Glutamatergic neuron (in vitro differentiated cells): ENCODE measurements around the gene ALG1. TPM values are rescaled to one million over a fixed set of nuclear protein-coding genes. Genes with fewer than 3 reads are reported as not detected.
"Not testable (repeated sequence)": the region's sequence is repeated elsewhere in the genome, so short reads cannot be mapped to it uniquely, and the experiment has no call there.

Experiments
- DNase-seq: peaks from one replicate; pipeline ENCODE4 v3.0.0; 2022
- H3K27ac Mint-ChIP-seq: one replicate; pipeline ENCODE4 v1.8.0; 2020; ENCODE audit warnings: mild to moderate bottlenecking, mixed read lengths, inconsistent platforms; ENCODE audit not compliant: unreplicated experiment
- H3K27me3 Mint-ChIP-seq: one replicate; pipeline ENCODE4 v1.8.0; 2020; ENCODE audit warnings: mild to moderate bottlenecking, moderate library complexity, mixed read lengths, inconsistent platforms; ENCODE audit not compliant: unreplicated experiment
- H3K36me3 Mint-ChIP-seq: one replicate; pipeline ENCODE4 v1.8.0; 2020; ENCODE audit warnings: mild to moderate bottlenecking, mixed read lengths, inconsistent platforms; ENCODE audit not compliant: unreplicated experiment
- H3K4me1 Mint-ChIP-seq: one replicate; pipeline ENCODE4 v1.8.0; 2020; ENCODE audit warnings: mild to moderate bottlenecking, low read depth, mixed read lengths, inconsistent platforms; ENCODE audit not compliant: unreplicated experiment
- H3K4me3 Mint-ChIP-seq: one replicate; pipeline ENCODE4 v1.8.0; 2020; ENCODE audit warnings: mild to moderate bottlenecking, mixed read lengths, inconsistent platforms; ENCODE audit not compliant: unreplicated experiment
- H3K9me3 Mint-ChIP-seq: one replicate; pipeline ENCODE4 v1.8.0; 2020; ENCODE audit warnings: mild to moderate bottlenecking, moderate library complexity, mixed read lengths, inconsistent platforms; ENCODE audit not compliant: unreplicated experiment
- total RNA-seq: library from RNA; stranded (reverse); fragmentation: NEBNext Ultra II Directional; extraction: Animal tissue kit (Norgen Biotek cat#: 25700); gene quantifications from one replicate; pipeline ENCODE4 v1.2.1, GENCODE V29; 2021; ENCODE audit not compliant: unreplicated experiment
- TF ChIP-seq, protein P1 (sequence below): fragments of 200-600 bp; sonication (generic); IDR thresholded peaks from one replicate; pipeline ENCODE4 v1.5.0; 2021; ENCODE audit not compliant: partially characterized antibody, unreplicated experiment

The ALG1 gene
- total RNA-seq, 1 donor from 2014 or later = 18.8 TPM

DNA sequence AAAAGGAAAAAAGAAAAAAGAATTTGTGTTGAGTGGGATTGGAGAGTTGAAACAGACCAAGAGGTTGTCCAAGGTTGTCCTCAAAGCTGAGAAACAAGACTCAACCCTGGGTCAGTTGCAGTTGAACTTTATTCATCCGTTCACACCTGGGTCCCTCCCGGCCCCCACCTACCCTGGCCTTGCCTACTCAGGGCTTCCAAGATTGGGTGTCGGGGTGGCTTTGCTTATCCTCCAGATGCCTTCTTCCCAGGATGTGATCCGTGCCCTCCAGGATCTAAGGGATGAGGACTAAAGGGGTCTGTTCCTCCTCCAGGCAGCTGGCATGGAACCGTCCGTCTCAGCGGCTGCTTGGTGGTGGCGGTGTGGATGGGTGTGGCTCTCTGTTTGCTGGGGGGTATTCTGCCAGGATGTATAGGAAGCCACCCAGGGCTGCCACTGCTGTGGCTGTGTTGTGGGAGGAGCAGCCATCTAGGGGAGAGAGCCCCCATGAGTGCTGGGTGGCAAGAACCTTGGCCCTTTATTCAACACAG, 27.6 kb upstream of the ALG1 start:
- DNase-seq = no peak
- peaks cover 2% of the 10 kb centered on the region for H3K27me3 Mint-ChIP-seq
- H3K9me3 Mint-ChIP-seq = no peaks in the 10 kb centered on the region
- H3K4me3 Mint-ChIP-seq = no peak overlapping the region
- no peaks in the 10 kb centered on the region for H3K4me1 Mint-ChIP-seq
- no peaks in the 10 kb centered on the region for H3K36me3 Mint-ChIP-seq
- TF ChIP-seq, protein P1, sequence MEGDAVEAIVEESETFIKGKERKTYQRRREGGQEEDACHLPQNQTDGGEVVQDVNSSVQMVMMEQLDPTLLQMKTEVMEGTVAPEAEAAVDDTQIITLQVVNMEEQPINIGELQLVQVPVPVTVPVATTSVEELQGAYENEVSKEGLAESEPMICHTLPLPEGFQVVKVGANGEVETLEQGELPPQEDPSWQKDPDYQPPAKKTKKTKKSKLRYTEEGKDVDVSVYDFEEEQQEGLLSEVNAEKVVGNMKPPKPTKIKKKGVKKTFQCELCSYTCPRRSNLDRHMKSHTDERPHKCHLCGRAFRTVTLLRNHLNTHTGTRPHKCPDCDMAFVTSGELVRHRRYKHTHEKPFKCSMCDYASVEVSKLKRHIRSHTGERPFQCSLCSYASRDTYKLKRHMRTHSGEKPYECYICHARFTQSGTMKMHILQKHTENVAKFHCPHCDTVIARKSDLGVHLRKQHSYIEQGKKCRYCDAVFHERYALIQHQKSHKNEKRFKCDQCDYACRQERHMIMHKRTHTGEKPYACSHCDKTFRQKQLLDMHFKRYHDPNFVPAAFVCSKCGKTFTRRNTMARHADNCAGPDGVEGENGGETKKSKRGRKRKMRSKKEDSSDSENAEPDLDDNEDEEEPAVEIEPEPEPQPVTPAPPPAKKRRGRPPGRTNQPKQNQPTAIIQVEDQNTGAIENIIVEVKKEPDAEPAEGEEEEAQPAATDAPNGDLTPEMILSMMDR = no peak
- H3K27ac Mint-ChIP-seq = no peak overlapping the region

DNA sequence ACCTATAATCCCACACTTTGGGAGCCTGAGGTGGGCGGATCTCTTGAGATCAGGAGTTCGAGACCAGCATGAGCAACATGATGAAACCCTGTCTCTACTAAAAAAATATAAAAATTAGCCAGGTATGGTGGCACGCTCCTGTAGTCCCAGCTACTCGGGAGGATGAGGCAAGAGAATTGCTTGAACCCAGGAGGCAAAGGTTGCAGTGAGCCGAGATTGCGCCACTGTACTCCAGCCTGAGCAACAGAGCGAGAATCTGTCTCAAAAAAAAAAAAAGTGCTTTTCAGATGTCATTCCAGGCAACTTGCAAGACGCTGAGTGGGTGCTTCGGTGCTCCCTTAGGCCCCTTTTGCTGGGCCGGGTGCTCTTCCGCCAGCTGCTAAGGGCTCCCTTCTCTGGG, 27.1 kb upstream of the ALG1 start:
- H3K4me3 Mint-ChIP-seq, H3K36me3 Mint-ChIP-seq, H3K4me1 Mint-ChIP-seq, H3K27ac Mint-ChIP-seq, DNase-seq, H3K9me3 Mint-ChIP-seq, H3K27me3 Mint-ChIP-seq: not testable (repeated sequence)

DNA sequence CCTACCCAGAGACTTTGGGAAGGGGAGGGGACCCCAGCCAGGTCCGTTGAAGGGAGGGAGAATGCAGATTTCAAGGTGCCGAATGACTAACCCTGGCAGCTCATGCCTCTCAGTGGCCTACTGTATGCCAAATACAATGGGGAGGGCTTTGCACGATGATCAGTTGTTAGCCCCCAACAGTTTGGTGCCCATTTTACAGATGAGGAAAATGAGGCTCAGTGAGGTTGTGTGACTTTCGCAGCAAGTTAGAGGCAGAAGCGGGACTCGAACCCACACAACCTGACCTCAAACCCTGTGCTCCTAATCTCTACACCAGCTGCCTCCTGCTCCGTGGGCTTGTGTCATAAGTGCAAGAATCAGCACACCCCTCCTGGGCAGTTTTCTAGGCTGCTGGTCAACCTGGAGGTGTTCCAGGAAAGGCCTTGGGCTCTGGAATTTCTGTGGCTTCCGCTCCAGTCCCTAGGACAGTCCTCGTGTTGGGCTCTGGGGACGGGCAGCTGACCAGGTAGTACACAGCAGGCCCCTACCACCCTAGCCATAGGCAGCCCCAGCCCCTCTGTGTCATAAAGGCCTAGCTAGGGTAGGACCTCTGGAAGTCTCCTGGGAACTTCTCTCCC, 26.0 kb upstream of the ALG1 start:
- DNase-seq = no peak
- Mint-ChIP-seq H3K27me3 (peaks cover 6% of the 10 kb centered on the region), H3K4me1 (no peaks in the 10 kb centered on the region), H3K9me3 (no peaks in the 10 kb centered on the region), H3K27ac (no peak overlapping the region), H3K4me3 (no peak overlapping the region), H3K36me3 (no peaks in the 10 kb centered on the region)
- TF ChIP-seq, protein P1 = no peak

DNA sequence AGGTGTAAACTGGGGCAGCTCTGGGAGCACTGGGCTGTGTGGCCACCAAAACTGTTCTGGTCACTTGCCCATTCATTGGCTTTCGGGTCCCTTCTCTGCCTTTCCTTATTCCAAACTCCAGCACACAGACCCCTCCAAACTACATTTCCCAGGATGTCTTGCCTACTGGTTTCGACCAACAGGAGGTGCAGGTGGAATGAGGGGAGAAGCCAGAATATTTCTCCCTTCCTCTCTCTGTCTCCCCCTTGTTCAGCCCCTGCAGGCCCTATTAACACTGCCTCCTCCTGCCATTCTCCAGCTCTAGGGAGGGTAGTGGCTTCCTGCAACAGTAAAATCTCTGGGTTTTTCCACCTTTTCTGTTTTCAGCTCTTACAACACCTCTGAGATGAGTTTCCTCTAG, 24.7 kb upstream of the ALG1 start:
- Mint-ChIP-seq H3K27ac (no peak overlapping the region), H3K36me3 (no peaks in the 10 kb centered on the region)

DNA sequence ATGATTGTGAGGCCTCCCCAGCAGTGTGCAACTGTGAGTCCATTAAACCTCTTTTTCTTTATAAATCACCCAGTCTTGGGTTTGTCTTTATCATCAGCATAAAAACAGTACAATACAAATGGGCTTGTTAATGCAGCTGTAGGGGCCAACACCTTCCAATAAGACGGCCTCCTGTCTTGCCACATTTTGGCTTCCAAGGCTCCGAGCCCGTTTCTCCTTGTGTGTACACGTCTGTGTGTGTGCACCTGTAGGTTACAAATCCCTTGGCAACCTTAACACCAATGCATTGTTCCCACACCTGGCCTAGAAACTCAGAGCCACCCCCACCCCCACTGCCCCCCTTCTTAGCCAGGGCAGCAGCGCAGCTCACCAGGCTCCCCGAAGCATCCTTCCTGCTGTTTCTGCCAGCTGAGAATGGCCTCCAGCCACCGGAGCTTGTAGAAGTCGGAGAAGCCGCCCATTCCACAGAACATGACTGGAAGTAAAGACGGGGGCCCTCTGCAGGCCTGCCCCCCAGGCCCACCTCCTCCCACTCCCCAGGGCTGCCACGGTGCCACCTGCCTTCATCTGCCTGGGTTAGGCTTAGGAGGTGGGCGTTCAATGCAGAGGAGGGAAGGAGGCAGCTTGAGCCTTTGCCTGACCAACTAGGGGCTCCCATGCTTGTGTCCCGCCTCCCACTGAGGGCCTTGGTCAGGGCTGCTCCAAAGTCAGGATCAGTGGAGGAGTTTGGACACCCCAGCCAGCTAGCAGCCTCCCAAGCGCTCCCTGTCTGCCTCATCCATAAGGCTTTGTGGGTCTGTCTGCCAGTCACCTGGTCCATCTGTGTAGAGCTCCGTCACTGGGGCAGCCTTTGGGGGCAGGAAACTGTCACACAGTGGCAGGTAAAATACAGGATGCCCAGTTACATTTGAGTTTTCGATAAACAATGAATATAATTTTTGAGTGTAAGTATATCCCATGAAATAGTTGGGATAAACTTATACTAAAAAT, 16.5 kb upstream of the ALG1 start:
- Mint-ChIP-seq H3K36me3 (no peaks in the 10 kb centered on the region), H3K9me3 (no peaks in the 10 kb centered on the region), H3K4me1 (no peaks in the 10 kb centered on the region), H3K4me3 (no peak overlapping the region), H3K27ac (no peak overlapping the region), H3K27me3 (no peaks in the 10 kb centered on the region)
- DNase-seq = no peak
- TF ChIP-seq, protein P1 = no peak

More for the DNA sequence above, 24.7 kb upstream of the ALG1 start:
- H3K4me1 Mint-ChIP-seq = no peaks in the 10 kb centered on the region
- peaks cover 6% of the 10 kb centered on the region for H3K27me3 Mint-ChIP-seq
- H3K9me3 Mint-ChIP-seq = no peaks in the 10 kb centered on the region
- no peak for DNase-seq
- no peak overlapping the region for H3K4me3 Mint-ChIP-seq
- TF ChIP-seq, protein P1 = no peak
